ENCODE results near the gene PGLYRP1.

The PGLYRP1 gene, protein sequence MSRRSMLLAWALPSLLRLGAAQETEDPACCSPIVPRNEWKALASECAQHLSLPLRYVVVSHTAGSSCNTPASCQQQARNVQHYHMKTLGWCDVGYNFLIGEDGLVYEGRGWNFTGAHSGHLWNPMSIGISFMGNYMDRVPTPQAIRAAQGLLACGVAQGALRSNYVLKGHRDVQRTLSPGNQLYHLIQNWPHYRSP

DNA sequence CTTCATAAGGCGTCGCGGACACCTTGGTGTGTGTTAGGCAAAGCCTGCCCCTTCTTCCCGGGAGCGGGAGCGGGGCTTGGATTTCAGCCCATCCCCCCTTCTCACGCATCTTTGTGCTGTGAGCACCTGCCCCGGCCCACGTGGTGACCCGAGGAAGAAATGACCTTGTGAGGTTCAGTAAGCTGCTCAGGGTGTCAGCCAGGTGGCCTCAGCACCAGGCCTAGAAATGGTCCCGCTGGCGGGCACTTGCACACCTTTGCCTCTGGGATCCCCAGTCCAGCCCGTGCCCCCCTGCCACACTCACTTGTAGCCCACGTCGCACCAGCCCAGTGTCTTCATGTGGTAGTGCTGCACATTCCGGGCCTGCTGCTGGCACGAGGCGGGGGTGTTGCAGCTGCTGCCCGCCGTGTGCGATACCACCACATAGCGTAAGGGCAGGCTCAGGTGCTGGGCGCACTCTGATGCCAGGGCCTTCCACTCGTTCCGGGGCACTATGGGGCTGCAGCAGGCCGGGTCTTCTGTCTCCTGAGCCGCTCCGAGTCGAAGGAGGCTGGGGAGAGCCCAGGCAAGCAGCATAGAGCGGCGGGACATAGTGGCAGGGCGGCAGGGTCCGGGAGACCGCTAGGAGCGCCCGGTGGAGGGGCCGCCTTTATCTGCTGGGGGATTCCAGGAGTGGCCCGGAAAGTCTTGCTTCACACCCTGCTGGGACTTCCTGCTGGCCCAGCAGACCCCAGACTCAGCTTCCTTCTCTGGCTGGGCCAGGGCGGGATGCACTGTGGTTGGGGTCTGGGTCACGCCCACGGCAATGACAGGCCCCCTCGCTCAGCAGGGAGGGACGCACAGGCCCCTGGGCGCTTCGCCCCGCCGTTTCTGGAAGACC, at the start of gene PGLYRP1:
Gene PGLYRP1, minus strand, starts transcription at position 623 of the 880 bp plus-strand sequence. Its CDS starts 32 bp downstream, at position 591.
- no peak for DNase-seq (ENCODE audit: low read depth)

DNA sequence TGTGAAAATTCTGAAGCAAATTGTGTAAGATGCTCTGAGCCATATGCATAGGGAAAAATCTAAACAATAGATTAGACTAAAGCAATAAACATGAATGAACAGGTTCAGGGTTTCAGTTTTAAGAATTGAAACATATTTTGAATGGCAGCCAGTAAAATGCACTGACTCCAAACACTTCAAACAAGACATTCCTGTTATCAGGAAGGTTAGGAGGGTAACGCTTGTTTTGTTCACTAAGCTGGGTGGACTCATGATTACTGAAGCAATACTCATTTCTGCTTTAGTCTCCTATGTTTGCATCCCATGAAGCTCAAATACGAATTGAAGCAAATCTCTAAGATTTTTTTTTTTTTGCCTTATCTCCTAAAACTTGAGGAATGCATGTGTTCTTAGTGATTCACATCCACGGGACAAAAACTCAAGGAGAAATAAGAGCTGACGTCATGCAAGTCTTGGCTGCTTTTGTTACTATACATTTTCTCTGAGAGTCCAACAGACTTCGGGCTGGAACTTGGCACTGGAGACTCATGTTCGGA, 47.0 kb upstream of the PGLYRP1 start:
- DNase-seq (ENCODE audit: low read depth) = no peak

DNA sequence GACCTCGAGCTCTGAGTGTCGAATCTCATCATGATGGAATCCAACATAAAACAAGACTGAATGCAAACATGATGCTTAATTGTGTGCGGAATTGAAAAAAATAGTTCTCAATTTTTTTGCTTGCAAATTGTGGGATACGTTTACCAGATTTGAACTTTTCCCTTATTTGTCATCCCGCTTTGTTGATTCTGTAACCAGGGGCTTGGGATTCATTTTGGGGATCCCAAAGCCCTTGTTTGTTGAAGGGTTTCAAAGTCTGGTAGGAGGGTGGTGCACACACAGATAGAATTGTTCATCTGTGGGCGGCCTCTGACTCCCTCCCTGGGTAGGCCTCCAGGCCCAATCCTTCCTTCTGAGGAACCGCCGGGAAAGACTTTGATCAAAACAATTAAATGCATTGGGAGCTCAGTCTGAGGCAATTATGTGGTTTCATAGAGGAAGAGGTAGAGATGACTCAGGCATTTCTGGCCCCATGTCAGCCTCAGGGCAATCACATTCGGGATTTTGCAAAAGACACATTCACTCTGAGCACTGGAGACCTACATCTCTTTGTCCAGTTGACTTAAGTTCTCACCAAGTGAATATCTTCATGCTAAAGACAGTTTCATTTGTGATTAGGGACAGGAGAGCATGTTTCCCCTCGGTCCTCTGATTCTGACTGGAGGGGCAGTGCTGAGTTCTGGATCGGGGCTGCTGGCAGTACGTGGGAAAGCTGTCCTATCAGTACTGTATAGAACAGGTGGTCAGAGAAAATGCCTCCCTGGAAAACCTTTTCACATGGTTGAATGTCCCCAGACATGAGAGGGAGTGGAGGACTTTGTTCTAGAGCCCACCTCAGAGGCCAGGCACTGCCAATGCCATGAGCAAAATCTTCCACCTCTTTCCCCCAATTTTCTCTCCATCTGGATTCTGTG, 45.7 kb upstream of the PGLYRP1 start:
- DNase-seq (ENCODE audit: low read depth) = no peak

DNA sequence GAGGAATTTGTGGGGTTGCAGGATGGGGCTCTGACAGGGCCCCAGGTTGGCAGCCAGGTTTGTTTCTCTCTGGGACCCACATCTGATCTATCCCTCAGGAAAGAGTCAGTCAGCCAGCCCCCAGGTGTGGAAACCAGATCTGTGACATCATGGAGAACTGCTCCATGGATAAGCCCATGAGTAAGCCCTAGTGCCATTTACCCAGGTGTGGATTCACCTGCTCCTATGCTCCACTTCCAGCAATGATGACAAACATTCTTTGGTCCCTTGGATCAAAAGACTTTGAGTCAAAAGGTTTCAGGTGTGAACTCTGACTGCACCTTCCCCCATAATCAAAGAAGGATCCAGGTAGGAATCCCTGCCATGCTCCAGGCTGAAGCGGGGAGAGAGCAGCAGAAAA, 44.8 kb upstream of the PGLYRP1 start:
- no peak for DNase-seq (ENCODE audit: low read depth)

DNA sequence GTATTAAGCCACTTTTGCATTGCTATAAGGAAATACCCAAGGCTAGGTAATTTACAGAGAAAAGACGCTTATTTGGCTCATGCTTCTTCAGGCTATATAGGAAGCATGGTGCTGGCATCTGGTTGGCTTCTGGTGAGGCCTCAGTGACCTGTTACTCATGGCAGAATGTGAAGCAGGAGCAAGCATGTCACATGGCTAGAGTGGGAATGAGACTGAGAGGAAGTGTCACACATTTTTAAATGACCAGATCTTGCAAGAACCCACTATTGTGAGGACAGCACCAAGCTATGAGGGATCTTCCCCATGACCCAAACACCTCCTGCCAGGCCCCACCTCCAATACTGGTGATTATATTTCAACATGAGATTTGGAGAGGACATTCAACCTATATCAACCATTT, 43.6 kb upstream of the PGLYRP1 start:
- no peak for DNase-seq (ENCODE audit: low read depth)

DNA sequence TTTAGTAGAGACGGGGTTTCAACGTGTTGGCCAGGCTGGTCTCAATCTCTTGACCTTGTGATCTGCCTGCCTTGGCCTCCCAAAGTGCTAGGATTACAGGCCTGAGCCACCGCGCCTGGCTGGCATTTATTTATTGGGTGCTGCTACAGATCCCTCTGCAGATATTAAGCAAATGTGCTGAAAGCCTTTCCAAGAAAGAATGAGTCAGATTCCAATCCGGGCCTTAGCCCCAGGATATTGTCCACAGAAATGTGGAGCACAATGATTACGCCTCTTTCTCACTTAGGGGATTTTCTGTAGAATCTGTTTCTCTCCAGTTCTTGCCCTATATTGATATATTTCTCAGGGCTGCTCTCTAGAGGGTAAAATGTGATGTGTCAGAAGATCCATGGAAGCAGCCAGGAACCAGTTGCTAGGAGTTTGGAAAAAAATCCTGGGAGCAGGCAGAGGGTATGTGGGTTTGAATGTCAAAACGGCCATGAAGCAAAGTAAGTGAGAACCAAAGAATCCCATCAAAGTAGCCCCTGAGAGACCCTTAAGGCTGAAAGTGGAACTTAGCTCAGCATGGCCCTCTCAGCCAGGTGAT, 42.7 kb upstream of the PGLYRP1 start:
- DNase-seq (ENCODE audit: low read depth) = no peak

DNA sequence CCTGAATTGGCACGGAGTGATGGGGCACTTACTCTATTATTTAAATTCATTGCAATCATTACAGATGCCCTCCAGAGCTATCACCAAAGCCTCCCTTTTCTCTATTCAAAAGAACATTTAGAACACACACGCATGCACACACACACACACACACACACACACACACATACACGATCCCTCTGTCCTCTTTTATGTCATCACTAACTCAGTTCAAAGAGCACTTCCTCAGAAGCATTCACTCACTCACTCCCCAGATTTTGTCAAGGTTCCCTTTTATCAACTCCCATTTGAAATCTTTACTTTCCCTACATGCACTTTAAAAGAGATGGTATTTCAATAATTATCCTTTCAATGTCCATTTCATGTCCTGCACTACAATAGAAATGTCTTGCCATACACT, 40.3 kb upstream of the PGLYRP1 start:
- no peak for DNase-seq (ENCODE audit: low read depth)

DNA sequence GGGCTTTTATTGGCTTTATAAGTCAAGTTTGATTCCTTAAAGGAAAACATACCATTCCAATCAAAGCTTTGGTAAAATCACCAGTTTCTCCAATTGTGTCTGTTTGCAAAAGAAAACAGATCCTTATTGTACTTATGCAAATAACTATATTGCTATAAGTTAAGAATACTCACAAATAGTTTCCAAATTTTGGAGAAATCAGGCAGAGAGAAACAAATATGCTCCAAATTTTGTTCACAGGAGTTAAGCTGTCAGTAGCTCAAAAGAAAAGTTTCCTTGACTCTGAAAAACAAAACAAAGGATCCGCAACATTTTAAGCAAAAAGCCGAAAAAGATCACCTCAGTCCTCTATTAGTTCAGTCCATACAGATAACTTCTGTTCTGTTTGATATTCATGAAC, 37.2 kb upstream of the PGLYRP1 start:
- no peak for DNase-seq (ENCODE audit: low read depth)

DNA sequence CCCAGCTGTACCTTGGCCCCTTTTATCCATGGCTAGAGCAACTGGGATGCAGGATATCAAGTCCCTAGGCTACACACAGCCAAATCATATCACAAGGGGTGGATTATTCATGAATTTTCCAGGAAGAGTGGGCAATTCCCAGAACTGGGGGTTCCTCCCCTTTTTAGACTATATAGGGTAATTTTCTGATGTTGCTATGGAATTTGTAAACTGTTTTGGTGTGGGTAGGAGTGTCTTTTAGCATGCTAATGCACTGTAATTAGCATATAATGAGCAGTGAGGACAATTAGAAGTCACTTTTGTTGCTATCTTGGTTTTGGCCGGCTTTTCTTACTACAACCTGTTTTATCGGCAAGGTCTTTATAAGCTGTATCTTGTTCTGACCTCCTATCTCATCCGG, 35.9 kb upstream of the PGLYRP1 start:
- DNase-seq (ENCODE audit: low read depth) = no peak

DNA sequence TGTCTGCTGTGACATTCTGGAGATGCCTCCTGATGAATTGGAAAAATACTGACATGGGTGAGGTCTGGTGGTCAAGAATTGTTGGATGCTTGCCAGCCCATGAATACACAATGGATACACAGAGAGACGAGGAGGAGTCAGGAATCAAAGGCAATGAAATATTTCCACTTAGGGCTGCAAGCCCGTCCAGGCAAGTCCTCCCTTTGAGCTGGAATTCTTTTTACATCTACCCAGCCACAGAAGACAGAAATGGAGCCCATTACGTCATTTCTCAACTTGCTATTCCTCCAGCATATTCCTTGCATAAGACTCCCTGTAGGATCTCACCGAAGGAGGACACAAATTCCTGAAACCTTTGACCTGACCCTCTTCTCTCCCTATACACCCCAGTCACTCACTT, 33.7 kb upstream of the PGLYRP1 start:
- DNase-seq (ENCODE audit: low read depth) = no peak

DNA sequence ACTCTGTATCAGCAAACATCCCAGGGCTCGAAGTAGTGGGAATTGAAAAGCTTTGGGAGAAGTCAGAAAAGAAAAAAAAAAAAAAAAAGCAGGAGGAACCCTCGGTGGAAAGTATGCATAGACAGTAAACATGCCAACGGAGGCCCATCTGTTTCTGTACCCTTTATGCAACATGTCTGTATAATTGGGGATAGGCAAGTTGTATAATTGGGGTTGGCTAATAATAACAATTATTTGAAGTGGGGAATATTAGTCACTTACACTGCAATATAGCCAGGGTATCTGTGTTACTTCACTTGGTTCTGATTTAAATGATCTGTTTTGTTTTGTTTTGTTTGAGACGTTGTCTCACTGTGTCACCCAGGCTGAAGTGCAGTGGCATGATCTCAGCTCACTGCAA, 30.0 kb upstream of the PGLYRP1 start:
- no peak for DNase-seq (ENCODE audit: low read depth)

DNA sequence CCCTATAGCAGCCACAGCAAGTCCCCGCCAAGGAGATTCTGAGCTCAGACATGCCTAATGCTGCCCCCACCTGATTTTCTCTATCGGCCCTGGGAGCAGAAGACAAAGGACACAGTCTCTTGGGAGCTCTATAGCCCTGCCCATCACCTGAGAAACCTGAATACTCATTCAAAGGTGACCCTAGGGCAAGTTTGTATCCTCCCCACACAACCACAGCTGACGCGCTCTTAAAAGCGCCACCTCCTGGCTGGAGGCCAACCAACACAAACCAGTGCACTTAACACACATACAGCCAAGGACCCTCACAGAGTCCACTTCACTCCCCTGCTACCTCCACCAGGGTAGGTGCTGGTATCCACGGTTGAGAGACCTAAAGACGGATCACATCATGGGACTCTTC, 26.7 kb upstream of the PGLYRP1 start:
- no peak for DNase-seq (ENCODE audit: low read depth)

DNA sequence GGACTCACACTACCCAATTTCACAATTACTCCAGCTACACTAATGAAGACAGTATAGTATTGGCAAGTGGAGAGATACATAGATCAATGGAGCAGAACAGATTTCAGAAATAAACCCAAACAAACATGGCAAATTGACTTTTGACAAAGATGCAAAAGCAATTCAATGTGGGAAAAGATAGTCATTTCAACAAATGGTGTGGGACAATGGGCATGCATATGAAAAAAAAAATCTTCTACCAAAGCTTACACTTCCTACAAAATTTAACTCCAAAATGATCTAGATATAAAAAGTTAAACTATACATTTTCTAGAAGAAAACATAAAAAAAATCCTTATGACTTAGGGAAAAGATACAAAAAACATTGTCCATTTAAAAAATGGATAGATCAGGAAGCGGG, 20.7 kb upstream of the PGLYRP1 start:
- no peak for DNase-seq (ENCODE audit: low read depth)

DNA sequence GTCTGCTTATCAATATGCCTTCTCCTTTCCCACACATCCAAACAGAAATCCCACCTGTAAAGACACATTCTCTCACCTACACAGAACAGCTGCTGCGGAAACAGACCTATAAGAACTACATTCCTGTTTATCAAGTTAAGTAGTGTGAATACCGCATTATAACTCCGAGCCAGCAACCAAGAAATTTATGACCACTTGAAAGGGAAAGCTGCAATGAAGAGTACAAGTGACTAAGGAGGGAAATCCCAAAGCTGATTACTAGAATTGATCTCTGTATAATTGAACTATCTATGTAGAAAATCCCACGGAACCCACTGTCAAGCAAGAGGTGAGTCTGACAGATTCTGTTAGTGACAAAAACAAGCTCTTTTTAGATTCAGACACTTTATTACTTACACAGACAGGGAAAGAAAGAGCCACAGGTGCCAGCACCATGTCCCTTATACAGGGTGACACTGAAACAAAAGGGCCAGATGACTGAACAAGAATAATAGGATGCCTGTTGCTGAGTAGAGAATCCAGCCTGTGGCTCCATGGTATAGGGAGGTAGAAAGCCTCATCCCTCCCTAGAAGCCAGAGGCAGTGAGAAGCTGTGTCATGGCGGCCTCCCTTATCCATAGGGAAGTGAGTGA, 19.5 kb upstream of the PGLYRP1 start:
- DNase-seq (ENCODE audit: low read depth) = no peak

DNA sequence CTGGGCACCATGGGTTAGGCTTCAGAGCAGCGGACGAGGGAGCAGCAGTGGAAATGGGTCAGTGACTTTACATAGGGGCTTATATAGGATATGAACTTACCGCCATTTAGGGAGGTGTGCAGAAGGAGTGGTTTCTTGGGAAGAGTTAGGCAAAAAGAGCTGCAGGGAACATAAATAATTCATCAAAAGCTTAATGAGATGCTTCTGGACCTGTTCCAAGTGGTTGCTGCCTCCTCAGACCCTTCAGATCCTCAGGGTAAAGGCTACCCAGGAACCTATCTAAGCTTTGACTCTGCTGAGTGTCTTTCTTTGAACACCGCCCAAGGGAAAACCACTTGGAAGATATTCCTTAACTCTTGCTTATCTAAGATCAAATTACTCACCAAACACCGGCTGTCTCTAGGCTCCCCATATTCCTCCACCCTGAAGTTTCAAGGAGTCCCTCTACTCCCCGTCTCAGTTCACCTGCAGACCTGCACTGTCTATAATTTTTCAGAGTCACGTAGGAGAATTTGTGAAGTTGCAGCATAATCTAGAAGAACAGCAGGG, 18.2 kb upstream of the PGLYRP1 start, which contains the start of gene IGFL4:
Gene IGFL4, minus strand, starts transcription at position 51 of the 549 bp plus-strand sequence. Its CDS starts 40 bp downstream, at position 11.
- DNase-seq (ENCODE audit: low read depth) = no peak

DNA sequence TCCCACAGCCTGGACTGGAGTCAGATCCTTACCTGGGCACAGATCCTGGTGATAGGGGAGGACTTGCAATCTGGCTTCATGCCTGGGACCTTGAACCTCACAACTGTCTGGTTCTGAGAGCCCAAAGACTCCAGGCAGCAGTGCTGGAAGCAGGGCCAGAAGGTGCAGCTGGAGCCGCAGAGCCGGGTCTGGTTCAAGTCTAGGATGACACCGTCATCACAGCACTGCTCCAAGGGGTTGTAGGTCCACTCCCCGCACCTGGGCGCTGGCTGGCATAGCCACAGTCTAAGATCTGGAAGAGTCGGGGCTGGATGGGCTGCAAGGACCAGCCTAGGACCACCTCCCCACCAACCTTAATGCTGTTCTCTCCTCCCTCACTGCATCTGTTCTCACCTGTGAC, 17.3 kb upstream of the PGLYRP1 start:
- DNase-seq (ENCODE audit: low read depth) = no peak

DNA sequence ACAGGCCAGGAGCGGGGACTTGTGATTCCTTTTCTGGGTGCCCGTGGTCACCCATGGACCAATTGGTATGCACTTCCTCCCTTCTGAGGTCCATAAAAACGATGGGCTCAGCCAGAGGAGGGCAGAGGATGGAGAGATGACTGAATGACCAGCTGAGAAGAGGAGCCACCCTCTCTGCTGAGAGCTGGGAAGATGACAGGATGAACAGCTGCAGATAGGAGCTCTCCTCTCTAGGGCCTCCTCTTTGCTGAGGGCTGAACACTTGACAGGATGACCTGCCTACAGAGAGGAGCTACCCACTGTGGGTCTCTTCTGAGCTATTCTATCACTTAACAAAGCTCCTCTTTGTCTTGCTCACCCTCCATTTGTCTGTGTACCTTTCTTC, 13.9 kb upstream of the PGLYRP1 start:
- DNase-seq (ENCODE audit: low read depth) = no peak

DNA sequence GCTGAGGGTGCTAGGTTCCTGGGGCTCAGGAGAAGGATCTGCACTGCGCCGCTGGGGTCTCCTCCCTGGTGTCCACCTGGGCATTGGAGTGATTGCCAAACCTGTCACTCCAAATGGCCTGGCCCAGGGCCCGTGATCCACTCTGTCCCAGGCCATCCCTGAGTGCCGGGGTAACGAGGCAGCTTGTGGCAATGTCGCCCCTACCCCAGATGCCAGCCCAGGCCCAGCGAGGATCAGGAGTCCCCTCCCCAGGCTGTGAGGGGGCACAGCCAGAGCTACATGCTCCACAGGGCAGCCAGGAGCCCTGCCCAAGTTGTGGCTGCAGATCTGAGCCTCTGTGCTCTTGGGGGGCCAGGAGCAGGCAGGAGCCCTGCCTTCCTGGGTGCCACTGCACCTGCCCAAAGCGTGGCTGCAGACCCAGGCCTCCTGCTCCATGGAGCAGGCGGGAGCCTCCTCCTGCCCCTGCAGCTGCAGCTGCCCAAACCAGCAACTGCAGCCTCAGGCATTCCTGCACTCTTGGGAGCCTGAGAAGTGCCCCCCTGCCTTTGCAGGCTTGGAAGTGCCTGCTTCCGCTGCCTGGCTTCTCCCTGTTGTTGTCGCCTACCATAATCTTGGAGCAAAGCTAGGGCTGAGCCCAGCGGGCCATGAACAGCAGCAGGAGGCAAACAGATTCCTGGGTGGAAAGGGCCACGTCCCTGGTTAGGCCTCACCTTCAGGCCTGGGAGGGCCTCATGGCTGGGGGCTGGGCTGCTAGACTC, 13.3 kb upstream of the PGLYRP1 start:
- no peak for DNase-seq (ENCODE audit: low read depth)

DNA sequence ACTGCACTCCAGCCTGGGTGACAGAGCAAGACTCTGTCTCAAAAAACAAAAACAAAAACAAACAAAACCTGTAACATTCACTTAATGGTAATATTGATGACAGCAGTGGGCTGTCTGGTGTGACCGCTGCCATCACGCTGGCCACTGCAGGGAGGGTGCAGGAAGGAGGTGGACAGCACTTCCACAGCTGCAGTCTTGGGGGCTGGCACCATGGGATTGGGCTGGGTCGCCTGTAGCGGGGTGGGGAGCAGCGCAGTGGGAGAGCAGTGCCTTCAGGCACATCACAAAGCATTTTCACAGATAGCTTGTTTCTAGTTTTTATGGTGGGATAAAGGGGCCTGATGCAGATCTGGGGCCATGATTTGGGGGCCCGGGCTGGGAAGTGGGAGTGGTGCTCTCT, 12.7 kb upstream of the PGLYRP1 start:
- DNase-seq (ENCODE audit: low read depth) = no peak

DNA sequence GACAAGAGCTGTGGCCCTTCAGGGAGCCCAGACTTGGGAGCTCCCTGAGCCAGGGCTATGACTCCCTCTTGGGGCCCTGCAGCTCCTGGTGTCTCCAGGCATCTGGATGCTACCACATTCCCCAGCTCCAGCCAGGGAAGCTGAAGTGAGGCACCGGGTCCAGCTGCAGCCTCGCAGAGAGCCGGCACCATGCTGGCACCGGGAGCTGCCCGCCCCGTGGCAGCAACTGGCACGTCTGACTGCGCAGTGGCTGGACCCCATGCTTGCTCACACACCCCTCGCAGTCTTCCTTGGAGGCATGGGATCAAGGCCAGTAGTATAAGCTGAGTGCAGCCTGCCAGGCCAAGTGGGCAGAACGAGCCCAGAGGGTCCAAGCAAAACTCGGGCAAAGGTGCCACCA, 10.5 kb upstream of the PGLYRP1 start:
- DNase-seq (ENCODE audit: low read depth) = no peak
